ENCODE data around the gene YEATS4.

The YEATS4 gene

DNA sequence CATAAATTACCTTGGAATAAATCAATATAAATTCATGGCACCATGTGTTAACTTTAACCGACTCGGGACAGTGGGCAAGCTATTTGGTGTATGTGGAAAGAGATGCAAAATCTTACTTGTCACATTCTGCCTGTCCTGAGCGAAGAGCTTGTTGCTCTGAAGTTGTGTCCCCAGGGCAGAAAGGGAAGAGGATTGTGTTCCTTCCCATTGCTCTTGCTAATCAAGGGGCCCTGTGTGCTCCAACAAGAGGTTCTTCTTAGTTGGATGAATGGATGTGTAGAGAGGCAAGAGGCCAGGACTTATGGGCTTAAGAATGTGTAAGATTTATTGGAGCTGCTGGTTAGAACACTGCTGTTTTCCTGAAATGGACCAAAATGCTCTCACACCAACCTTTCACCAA, 74.1 kb downstream of the YEATS4 start:
- no peak for DNase-seq (ENCODE audit: low read depth in 3 of 3)

DNA sequence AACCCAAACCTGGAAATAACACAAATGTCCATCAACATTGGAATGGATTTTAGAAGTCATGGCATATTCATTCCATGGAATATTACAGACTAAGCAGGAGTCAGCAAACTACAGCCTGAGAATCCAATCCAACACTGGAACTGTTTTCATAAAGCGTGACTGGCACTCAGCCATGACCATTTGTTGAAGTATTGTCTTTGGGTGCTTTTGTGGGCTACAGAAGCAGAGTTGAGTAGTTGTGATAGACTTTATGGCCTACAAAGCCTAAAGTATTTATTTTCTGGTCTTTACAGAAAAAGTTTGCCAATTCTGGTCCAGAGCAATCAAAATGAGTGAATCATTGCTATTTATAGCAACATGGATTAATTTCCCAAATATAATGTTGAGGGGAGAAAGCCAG, 76.1 kb downstream of the YEATS4 start:
- DNase-seq (ENCODE audit: low read depth in 3 of 3) = no peak

DNA sequence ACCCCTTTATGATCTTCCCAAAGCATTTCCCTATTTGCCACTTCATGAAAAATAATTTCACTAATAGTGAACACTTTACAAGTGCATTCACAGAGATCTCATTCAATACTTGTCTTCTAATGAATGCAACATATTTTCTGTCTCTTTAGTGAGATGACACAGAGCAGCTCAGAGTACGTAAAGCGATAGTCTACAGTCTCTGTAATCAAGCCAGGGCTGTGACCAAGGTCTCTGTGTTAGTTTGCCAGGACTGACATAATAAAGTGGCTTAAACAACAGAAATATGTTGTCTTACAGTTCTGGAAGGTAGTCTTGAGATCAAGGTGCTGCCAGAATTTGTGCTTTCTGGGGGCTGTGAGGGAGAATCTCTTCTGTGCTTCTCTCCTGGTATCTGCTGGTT, 77.5 kb downstream of the YEATS4 start:
- no peak for DNase-seq (ENCODE audit: low read depth in 3 of 3)

DNA sequence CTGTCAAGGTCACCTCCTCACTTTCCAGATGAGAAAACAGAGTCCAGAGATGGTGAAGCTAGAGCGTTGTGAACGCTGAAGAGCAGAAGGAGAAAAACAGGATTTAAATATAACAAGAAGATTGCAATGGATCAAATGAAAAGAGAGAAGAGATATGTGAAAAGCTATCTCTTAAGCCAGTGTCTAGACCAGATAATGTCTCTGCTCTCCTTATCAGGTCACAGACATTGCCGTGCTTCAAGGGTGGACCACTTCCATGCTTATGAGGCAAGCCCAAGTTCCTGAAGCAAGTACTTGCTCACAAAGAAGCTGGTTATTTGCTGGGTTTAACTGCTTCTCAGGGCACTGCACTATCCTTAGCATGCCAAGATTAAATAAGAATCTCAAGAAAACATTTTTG, 79.0 kb downstream of the YEATS4 start:
- DNase-seq (ENCODE audit: low read depth in 3 of 3) = no peak

DNA sequence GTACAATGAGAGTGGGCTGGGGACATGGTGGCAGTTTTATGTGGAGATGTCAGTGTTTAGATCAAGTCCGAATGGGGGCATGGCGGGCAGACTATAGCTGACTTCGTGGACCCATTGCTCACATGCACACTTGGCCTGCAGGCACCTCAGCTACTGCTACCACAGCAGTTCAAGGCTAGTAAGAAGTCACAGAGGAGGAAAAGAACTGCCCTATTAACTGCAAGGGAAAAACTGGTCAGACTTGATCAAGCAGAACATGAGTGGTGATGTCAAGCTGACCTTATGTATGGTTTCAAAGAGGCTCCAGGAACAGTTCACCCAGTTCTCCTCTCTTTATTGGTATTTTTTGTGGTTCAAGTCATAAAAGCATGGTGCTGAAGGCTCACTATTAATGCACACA, 80.5 kb downstream of the YEATS4 start:
- DNase-seq (ENCODE audit: low read depth in 3 of 3) = no peak
